Body of pancreas (tissue), 4 donors: ENCODE measurements around the gene DNAI1.

Experiments used
- POLR2A ChIP-seq, 3 donors: fragments of 450-650 bp; IDR thresholded peaks; one replicate each; pipeline ENCODE4 v1.6.1; 2016; ENCODE audit warnings: antibody characterized with exemption in 3 of 3, mild to moderate bottlenecking in 2 of 3
- TF ChIP-seq, protein P1 (sequence below), 7 experiments: fragments of 450-650 bp in 4 of 7; fragments of 200-600 bp in 3 of 7; sonication (generic) in 3 of 7; IDR thresholded peaks; one replicate each; pipeline ENCODE4 v1.5.1; 2016 to 2019; ENCODE audit warnings: antibody characterized with exemption in 7 of 7

- TF ChIP-seq, protein P1, sequence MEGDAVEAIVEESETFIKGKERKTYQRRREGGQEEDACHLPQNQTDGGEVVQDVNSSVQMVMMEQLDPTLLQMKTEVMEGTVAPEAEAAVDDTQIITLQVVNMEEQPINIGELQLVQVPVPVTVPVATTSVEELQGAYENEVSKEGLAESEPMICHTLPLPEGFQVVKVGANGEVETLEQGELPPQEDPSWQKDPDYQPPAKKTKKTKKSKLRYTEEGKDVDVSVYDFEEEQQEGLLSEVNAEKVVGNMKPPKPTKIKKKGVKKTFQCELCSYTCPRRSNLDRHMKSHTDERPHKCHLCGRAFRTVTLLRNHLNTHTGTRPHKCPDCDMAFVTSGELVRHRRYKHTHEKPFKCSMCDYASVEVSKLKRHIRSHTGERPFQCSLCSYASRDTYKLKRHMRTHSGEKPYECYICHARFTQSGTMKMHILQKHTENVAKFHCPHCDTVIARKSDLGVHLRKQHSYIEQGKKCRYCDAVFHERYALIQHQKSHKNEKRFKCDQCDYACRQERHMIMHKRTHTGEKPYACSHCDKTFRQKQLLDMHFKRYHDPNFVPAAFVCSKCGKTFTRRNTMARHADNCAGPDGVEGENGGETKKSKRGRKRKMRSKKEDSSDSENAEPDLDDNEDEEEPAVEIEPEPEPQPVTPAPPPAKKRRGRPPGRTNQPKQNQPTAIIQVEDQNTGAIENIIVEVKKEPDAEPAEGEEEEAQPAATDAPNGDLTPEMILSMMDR (IDR thresholded peaks at IDR 0.05) = no peak
- no peak for TF ChIP-seq POLR2A (IDR thresholded peaks at IDR 0.05)
Measured at GRCh38 chr9:34502471-34502870, 43.9 kb downstream of the DNAI1 start.
